ENCODE results near the gene BAX.

Gene BAX

GRCh38 chr19:48955308-48955958 is 758 bp downstream of the BAX start:
- peak overlapping the region; percentile 96 for H3K4me3 ChIP-seq (replicated peaks; ENCODE audit: low read depth, low read length)
- DNase-seq (ENCODE audit: low read depth): no peak
- TF ChIP-seq CTCF (IDR thresholded peaks at IDR 0.05; ENCODE audit: low read length, missing control alignments): no peak

DNA sequence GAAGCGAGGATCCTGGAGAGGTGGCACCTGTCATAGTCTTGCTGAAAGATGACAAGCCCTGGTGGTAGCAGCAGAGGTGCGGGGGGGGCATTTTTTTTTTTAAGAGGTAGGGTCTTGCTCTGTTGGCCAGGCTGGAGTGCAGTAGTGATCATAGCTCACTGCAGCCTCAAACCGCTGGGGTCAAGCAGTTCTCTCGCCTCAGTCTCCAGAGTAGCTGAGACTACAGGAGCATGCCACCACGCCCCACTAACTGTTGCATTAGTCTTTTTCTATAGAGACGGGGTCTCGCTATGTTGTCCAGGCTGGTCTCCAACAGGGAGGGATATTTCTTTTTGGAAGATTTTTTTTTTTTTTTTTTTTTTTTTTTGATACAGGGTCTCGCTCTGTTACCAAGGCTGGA is 3.3 kb downstream of the BAX start:
- TF ChIP-seq CTCF (IDR thresholded peaks at IDR 0.05; ENCODE audit: low read length, missing control alignments): no peak
- no peak overlapping the region for H3K4me3 ChIP-seq (replicated peaks; ENCODE audit: low read depth, low read length)
- no peak for DNase-seq (ENCODE audit: low read depth)

DNA sequence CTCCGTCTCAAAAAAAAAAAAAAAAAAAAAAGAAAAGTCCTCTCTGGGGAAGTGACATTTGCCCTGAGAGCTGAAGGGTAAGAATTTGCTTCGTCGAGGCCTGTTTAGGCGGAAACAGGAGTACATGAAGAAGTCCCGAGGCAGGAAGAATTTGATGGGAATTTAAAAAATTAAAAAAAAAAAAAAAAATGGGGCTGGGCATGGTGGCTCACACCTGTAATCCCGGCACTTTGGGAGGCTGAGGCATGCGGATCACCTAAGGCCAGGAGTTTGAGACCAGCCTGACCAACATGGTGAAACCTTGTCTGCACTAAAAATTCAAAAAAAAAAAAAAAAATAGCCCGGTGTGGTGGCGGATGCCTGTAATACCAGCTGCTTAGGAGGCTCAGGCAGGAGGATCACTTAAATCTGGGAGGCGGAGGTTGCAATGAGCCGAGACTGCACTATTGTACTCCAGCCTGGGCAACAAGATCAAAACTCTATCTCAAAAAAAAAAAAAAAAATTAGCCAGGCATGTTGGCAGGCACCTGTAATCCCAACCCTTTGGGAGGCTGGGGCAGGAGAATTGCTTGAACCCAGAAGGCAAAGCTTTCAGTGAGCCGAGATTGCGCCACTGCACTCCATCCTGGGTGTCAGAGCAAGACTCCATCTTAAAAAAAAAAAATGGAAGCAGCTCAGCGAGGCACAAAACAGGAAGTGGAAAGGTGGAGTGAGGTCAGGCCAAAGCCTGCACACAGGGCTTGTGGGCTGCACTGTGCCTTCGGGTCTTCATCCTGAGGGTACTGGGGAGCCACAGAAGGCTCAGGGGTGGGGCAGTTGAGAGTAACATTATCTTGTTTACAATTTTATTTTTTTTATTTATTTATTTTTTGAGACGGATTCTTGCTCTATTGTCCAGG is 4.9 kb downstream of the BAX start:
- TF ChIP-seq CTCF (IDR thresholded peaks at IDR 0.05; ENCODE audit: low read length, missing control alignments): no peak
- no peak for DNase-seq (ENCODE audit: low read depth)
- H3K4me3 ChIP-seq (replicated peaks; ENCODE audit: low read depth, low read length): no peak overlapping the region

DNA sequence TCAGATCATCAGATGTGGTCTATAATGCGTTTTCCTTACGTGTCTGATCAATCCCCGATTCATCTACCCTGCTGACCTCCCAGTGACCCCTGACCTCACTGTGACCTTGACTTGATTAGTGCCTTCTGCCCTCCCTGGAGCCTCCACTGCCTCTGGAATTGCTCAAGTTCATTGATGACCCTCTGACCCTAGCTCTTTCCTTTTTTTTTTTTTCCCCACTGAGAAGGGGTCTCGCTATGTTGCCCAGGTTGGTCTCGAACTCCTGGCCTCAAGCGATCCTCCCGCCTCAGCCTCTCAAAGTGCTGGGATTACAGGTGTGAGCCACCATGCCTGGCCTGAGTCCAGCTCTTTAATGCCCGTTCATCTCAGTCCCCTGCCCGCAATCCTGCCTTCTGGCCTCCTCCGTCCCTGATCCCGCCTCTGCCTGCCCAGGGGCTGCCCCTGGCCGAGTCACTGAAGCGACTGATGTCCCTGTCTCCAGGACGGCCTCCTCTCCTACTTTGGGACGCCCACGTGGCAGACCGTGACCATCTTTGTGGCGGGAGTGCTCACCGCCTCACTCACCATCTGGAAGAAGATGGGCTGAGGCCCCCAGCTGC is 6.5 kb downstream of the BAX start:
- no peak for DNase-seq (ENCODE audit: low read depth)
- no peak overlapping the region for H3K4me3 ChIP-seq (replicated peaks; ENCODE audit: low read depth, low read length)
- no peak for TF ChIP-seq CTCF (IDR thresholded peaks at IDR 0.05; ENCODE audit: low read length, missing control alignments)

- TF ChIP-seq CTCF (IDR thresholded peaks at IDR 0.05; ENCODE audit: low read length, missing control alignments): no peak
- H3K4me3 ChIP-seq (replicated peaks; ENCODE audit: low read depth, low read length): no peak overlapping the region
- DNase-seq (ENCODE audit: low read depth): no peak
Observed at GRCh38 chr19:48961673-48962028, 7.0 kb downstream of the BAX start.

- DNase-seq (ENCODE audit: low read depth): peak; percentile 33
- no peak overlapping the region for H3K4me3 ChIP-seq (replicated peaks; ENCODE audit: low read depth, low read length)
- no peak for TF ChIP-seq CTCF (IDR thresholded peaks at IDR 0.05; ENCODE audit: low read length, missing control alignments)
Observed at GRCh38 chr19:48962029-48962848, 7.6 kb downstream of the BAX start.

All from fibroblast of pulmonary artery (primary cell).